ENCODE results near the gene ZDHHC11.

ZDHHC11 gene

GRCh38 chr5:863244-863805 lies 12.5 kb upstream of the ZDHHC11 start:
- in situ Hi-C loops (cut with HindIII; ENCODE audit: low sequenced_read_pairs) = no loop called here
- TF ChIP-seq CTCF (IDR thresholded peaks at IDR 0.05; ENCODE audit: low read depth, low read length) = no peak
- H3K4me3 ChIP-seq (ENCODE audit: low read depth, low read length) = no peak overlapping the region
- no peak for DNase-seq (ENCODE audit: low read depth, low spot score)

GRCh38 chr5:862367-863243 lies 11.8 kb upstream of the ZDHHC11 start:
- in situ Hi-C loops (cut with HindIII; ENCODE audit: low sequenced_read_pairs) = no loop called here
- H3K4me3 ChIP-seq (ENCODE audit: low read depth, low read length) = no peak overlapping the region
- TF ChIP-seq CTCF (IDR thresholded peaks at IDR 0.05; ENCODE audit: low read depth, low read length) = no peak
- DNase-seq (ENCODE audit: low read depth, low spot score) = no peak

- H3K4me3 ChIP-seq (ENCODE audit: low read depth, low read length) = no peak overlapping the region
- TF ChIP-seq CTCF (IDR thresholded peaks at IDR 0.05; ENCODE audit: low read depth, low read length) = no peak
- in situ Hi-C loops (cut with HindIII; ENCODE audit: low sequenced_read_pairs) = no loop called here
- DNase-seq (ENCODE audit: low read depth, low spot score) = no peak
These were observed 10.9 kb upstream of the ZDHHC11 start for GRCh38 chr5:861442-862366.

- H3K4me3 ChIP-seq (ENCODE audit: low read depth, low read length) = no peak overlapping the region
- in situ Hi-C loops (cut with HindIII; ENCODE audit: low sequenced_read_pairs) = no loop called here
- no peak for DNase-seq (ENCODE audit: low read depth, low spot score)
- TF ChIP-seq CTCF (IDR thresholded peaks at IDR 0.05; ENCODE audit: low read depth, low read length) = no peak
These were observed 9.8 kb upstream of the ZDHHC11 start for GRCh38 chr5:860506-861150.

GRCh38 chr5:859798-860296 lies 9.1 kb upstream of the ZDHHC11 start:
- H3K4me3 ChIP-seq (ENCODE audit: low read depth, low read length) = no peak overlapping the region
- no peak for DNase-seq (ENCODE audit: low read depth, low spot score)
- no peak for TF ChIP-seq CTCF (IDR thresholded peaks at IDR 0.05; ENCODE audit: low read depth, low read length)
- in situ Hi-C loops (cut with HindIII; ENCODE audit: low sequenced_read_pairs) = no loop called here

- in situ Hi-C loops (cut with HindIII; ENCODE audit: low sequenced_read_pairs) = no loop called here
- H3K4me3 ChIP-seq (ENCODE audit: low read depth, low read length) = no peak overlapping the region
- DNase-seq (ENCODE audit: low read depth, low spot score) = no peak
- no peak for TF ChIP-seq CTCF (IDR thresholded peaks at IDR 0.05; ENCODE audit: low read depth, low read length)
These were observed 8.6 kb upstream of the ZDHHC11 start for GRCh38 chr5:859391-859790.
